Colon (tissue), 2 donors: ENCODE measurements around the gene SNX20.

Source experiments
- FAIRE-seq: peaks from 2 replicates; lab custom pipeline; 2012; peaks lifted over from hg19 to GRCh38; lab: Jason Lieb, UNC
- donor health status: control.
- donor health status: control.

The SNX20 gene

DNA sequence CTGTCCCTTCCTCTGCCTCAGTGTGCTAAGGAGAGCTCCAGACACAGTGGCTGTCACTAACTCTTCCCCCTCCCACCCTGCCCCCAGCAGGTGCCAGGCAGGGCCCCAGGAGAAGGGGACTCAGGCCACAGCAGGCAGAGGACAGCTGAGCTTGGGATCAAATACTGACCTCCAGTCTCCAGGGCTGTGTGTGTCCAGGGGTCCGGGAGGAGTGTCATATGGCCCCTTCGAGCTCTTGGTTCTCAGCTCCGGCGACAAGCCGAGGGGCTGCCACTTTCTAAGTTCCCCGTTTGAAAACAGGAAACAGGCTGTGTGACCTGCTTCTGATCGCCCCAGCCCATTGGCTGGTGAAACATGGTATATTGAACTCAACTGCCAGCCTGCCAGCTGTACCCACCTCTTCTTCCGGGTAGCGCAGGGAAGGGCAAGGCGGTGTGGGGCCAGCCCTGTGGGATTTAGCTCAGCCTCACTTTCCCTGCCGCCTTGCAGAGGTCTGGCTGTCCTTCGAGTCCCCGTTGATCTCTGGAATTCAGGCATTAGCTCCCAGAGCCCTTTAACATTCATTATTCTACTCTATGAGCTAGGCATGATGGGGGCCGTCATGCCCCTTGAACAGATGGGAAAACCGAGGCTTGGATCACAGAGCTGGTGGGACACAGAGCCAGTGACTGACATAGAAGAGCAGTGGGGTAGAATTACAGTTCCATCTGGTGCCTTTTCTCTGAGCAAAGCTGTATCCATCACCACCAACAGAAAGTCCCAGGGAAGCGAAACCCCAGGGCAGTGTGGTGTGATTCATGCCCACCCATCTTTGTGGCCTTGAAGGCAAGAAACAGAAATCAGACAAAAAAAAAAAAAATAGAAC is at the start of gene SNX20:
TSS of gene SNX20 (minus strand) at position 292 of the 865 bp plus-strand sequence. CDS start 3,786 bp downstream, outside the sequence.
- no peak for FAIRE-seq

DNA sequence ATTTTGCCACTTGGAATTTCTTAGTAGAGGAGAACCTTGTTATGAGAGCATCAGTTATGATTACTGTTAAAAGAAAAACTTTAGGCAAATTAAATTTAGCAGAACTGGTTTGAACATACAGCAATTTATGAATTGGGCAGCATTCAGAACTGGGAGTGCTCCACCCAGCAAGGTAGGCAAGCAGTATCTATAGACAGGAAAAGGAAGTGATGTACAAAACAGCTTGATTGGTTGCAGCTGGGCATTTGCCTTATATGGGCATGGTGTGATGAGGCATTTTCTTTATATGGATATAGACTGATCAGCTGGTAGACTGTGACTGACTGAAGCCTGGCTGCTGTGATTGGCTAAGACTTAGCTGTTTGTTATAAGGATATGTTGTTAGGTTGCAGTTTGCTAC is 43.2 kb upstream of the SNX20 start:
- FAIRE-seq = no peak

- no peak for FAIRE-seq
Measured at GRCh38 chr16:50722960-50723359, 41.8 kb upstream of the SNX20 start.

DNA sequence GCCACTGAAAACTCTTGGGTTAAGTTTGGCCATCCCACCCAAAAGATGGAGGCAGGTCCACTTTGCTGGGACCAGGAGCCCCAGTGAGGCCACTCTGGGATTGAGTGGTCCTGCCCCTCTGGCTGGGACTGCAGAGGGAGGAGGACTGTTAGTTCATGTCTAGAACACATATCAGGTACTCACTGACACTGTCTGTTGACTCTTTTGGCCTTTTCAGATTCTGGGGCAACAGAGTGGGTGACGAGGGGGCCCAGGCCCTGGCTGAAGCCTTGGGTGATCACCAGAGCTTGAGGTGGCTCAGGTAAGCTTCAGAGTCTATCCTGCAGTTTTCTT is 41.3 kb upstream of the SNX20 start:
- FAIRE-seq = no peak

DNA sequence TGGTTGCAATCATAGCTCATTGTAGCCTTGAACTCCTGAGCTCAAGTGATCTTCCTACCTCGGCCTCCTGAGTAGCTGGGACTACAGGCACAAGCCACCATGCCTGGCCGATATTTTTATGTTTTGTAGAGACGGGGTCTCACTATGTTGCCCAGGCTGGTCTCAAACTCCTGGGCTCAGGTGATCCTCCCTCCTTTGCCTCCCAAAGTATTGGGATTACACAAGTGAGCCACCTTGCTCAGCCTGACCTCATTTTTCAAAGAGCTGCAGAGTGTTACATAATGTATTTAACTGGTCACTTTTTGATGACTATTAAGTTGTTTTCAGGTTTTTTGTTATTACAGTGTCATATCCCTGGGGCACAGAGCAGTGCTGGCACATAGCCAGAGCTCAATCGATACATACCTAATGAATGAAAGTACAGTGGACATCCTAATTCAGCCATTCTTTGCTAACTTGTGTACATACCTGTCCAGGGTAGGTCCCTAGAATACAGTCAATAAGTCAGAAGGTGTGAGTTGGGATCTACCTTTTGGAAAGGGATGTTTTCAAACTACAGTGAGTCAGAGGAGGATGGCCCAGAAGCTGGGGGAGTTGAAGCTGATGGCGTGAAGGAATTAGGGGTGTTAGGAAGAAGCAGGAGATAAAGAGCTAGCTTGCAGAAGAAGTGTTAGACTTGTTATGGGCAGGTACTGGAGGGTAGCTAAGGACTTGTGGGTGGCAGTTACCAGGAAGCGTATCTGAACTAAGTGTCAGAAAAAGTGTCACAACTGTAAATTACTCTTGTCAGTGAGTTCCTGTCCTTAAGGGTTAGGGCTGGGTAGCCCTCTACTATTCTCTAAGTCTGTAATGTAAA is 40.7 kb upstream of the SNX20 start:
- no peak for FAIRE-seq

DNA sequence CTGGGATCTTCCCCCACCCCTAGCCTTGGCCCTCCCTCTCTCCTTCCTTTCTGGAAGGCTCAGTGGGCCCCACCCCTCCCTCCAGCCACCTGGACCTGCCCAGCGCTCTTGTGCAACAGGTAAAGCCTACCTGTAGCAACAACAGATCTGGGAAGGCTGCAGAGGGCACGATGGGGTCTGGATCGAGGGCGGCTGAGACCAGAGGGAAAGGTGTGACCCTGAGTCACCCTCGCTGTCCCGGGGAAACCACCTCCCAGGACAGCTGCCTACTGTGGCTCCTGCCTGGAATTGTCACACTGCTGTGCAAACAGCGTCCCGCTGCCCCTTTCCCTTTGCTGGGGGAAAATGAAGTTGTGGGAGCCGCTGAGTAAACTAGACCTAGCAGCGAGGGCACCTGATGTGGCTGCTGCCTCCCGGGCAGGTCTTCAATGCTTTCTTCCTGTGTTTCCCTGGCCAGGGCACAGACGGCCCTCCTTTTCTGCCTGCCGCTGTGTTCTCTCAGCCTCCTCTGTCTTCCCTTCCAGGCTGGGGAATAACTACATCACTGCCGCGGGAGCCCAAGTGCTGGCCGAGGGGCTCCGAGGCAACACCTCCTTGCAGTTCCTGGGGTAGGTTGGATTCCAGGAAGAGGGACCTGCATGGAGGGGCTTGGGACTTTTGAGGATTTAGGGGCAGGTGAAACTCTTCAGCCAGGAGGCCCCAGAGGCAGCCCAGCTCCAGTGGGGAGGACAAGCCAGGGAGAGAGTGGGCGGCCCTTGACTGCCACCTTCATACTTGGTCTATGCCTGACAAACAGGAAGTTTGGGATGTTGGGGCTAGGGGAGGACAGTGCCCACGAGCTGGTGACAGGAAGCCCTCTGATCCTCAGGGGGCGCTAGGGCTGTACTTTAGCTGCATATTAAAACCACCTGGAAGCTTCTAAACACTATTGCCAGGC is 38.6 kb upstream of the SNX20 start:
- no peak for FAIRE-seq

DNA sequence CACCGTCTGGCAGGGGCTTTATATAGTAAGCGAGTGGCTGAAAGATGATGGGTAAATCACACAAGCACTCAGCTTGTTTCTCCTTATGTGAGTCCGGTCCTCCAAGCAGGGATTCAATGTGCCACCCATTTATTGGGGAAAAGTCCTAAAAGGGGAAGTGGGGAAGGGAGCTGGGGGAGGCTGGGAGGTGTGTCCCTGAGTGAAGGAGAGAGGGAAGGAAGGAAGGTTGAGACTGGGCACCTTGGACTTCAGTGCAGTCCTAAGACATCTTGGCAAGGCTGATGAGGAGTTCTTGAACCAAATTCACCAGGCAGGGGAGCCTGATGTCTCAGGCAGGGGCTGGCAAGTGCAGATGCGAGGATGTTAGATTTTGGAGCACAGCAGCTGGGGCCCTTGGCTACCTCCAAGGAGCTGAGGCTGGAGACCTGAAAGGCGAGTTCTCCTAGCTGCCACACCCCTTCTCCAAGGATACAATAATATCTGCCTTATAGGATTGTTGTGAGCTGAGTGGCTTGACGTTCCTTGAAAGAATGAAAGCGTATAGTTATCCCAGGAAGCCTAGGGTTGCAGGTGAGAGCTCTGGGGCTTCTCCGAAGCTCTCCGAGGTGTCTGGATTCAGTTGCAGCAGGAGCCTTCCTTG is 37.8 kb upstream of the SNX20 start:
- no peak for FAIRE-seq

DNA sequence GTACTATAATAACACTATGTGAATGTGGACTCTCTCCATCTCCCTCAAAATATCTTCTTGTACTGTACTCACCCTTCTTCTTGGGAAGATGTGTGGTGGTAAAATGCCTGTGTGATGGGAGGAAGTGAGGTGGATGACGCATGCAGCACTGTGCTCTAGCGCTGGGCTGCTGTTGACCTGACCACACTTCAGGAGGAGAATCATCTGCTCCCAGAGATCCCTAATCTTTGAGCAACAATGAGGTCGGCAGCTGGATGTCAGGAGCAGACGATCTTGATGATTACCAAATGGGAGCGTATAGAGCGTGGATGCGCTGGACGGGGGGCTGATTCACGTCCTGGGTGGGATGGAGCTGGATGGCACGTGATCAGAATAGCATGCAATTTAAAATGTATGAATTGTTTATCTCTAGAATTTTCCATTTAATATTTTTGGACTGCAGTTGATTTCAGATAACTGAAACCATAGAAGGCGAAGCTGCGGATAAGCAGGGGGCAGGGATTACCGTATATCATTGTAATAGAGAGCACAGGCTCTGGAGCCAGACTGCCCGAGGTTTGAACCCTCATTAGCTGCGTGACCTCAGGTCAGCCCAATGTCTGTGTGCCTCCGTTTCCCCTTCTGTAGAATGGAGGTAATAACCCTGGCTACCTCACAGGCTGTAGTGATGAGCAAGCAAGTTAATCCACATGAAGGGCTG is 37.1 kb upstream of the SNX20 start:
- no peak for FAIRE-seq

- FAIRE-seq = no peak
Measured at GRCh38 chr16:50717494-50717893, 36.4 kb upstream of the SNX20 start.

DNA sequence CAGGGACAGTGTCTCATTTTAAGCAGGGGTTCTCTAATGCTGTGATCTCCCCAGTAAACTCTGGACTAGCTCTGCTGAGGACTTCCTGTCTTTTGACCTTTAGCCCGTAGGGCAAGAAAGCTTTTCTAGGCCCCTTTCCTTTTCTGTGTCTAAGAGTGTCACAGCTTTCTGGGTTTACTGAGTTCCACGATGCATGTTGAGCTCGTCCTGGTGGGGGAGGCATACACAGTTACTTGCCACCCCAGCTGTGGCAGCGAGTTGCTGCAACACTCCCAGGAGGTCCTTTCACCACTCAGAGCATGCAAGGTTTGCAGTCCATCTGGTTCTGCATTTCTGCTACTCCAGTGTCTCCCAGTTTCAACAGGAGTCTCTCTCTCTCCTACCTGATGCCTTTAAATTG is 36.0 kb upstream of the SNX20 start:
- FAIRE-seq = no peak

DNA sequence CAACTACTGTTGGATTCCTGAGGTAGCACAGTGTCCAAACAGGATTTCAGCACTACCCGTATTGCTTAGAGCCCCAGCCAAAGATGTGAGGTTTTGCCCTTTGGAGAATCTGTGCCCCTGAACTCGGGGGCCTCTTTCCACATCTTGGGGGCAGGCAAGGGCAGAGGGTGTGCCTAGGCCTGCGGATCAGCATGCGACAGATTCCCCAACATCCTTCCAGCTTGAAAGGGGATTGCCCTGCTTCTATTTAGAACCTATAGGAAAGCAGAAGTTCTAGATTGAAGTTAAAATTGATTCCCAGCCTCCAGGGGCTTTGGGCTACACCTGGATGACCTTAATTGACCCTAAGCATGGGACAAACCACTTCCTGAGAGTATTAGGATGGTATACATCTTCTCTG is 31.8 kb upstream of the SNX20 start:
- FAIRE-seq = no peak

GRCh38 chr16:50712560-50712898 is 31.4 kb upstream of the SNX20 start:
- no peak for FAIRE-seq

DNA sequence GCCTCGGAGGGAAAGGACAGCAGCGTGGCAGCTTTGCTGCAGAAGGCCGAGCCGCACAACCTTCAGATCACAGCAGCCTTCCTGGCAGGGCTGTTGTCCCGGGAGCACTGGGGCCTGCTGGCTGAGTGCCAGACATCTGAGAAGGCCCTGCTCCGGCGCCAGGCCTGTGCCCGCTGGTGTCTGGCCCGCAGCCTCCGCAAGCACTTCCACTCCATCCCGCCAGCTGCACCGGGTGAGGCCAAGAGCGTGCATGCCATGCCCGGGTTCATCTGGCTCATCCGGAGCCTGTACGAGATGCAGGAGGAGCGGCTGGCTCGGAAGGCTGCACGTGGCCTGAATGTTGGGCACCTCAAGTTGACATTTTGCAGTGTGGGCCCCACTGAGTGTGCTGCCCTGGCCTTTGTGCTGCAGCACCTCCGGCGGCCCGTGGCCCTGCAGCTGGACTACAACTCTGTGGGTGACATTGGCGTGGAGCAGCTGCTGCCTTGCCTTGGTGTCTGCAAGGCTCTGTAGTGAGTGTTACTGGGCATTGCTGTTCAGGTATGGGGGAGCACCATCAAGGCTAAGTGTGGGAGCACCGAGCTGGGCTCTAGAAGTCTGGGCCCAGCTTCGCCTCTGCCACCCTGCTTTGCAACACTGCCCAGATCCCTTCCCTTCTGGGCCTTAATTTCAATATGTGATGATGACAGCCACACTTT is 30.9 kb upstream of the SNX20 start:
- FAIRE-seq = no peak

GRCh38 chr16:50711040-50711439 is 29.9 kb upstream of the SNX20 start:
- FAIRE-seq = no peak

- no peak for FAIRE-seq
Measured at GRCh38 chr16:50709980-50710379, 28.9 kb upstream of the SNX20 start.

GRCh38 chr16:50709061-50709684 is 28.1 kb upstream of the SNX20 start:
- FAIRE-seq = no peak

GRCh38 chr16:50708373-50709060 is 27.4 kb upstream of the SNX20 start:
- no peak for FAIRE-seq

- no peak for FAIRE-seq
Measured at GRCh38 chr16:50706250-50706649, 25.1 kb upstream of the SNX20 start.

DNA sequence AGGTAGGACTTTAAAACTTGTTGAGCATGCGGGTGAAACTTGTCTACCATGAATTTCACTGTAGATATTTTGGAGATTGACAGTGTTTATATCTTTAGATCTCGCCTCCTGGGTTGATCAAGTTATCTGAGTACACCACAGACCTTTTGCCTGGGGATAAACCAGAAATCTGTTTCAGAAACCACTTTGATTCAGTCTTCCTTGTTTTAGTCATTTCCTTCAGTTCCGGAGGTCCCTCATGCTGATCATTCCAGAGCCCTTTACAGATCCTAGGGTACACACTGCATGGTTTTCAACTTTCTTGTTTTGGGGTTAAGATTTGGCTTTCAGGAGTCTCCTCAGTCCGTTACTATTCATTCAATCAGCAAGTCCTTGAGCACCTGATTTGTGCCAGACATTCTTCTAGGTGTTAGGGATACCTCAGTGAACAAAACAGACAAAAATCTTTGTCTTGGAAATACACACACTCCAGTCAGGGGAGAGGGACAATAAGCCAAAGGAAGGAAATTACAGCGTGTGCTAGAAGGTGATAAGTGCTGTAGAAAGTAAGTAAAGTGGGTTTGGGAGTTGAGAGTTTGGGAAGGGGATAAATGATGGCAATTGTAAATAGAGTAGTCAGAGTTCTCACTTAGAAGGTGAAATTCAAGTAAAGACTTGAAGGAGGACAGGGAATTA is 24.5 kb upstream of the SNX20 start:
- FAIRE-seq = no peak
